GM21717 (cell line): Measurements from ENCODE around the gene MEMO1.
"Not testable (repeated sequence)": the region's sequence is repeated elsewhere in the genome, so short reads cannot be mapped to it uniquely, and the experiment has no call there.

Experiments used
- ATAC-seq: cut with Tn5 transposase; IDR thresholded peaks from one replicate; pipeline ENCODE4 v1.9.1; 2021; ENCODE audit warnings: mild to moderate bottlenecking, moderate library complexity; ENCODE audit not compliant: unreplicated experiment

The MEMO1 gene

GRCh38 chr2:31998731-31999383 lies 12.0 kb downstream of the MEMO1 start:
- no peak for ATAC-seq

- no peak for ATAC-seq
Measured at GRCh38 chr2:31997653-31998052, 13.2 kb downstream of the MEMO1 start.

- no peak for ATAC-seq
Measured at GRCh38 chr2:31996571-31997150, 14.1 kb downstream of the MEMO1 start.

- ATAC-seq = no peak
Measured at GRCh38 chr2:31992934-31993333, 17.9 kb downstream of the MEMO1 start.

GRCh38 chr2:31992025-31992579 lies 18.7 kb downstream of the MEMO1 start:
- ATAC-seq = no peak

- no peak for ATAC-seq
Measured at GRCh38 chr2:31989946-31990345, 20.9 kb downstream of the MEMO1 start.

- no peak for ATAC-seq
Measured at GRCh38 chr2:31987454-31988220, 23.2 kb downstream of the MEMO1 start.

- no peak for ATAC-seq
Measured at GRCh38 chr2:31986906-31987305, 23.9 kb downstream of the MEMO1 start.

GRCh38 chr2:31983762-31984467 lies 26.9 kb downstream of the MEMO1 start:
- ATAC-seq = no peak

- ATAC-seq = peak; percentile 99
Measured at GRCh38 chr2:31980674-31981356, 30.0 kb downstream of the MEMO1 start.

- ATAC-seq = no peak
Measured at GRCh38 chr2:31979956-31980355, 30.9 kb downstream of the MEMO1 start.

- no peak for ATAC-seq
Measured at GRCh38 chr2:31979018-31979417, 31.8 kb downstream of the MEMO1 start.

- ATAC-seq = no peak
Measured at GRCh38 chr2:31978436-31978835, 32.4 kb downstream of the MEMO1 start.

- ATAC-seq = no peak
Measured at GRCh38 chr2:31973665-31974064, 37.1 kb downstream of the MEMO1 start.

GRCh38 chr2:31972059-31972458 lies 38.7 kb downstream of the MEMO1 start:
- ATAC-seq = no peak

GRCh38 chr2:31969178-31969577 lies 41.6 kb downstream of the MEMO1 start:
- ATAC-seq = no peak

- ATAC-seq = no peak
Measured at GRCh38 chr2:31967790-31968189, 43.0 kb downstream of the MEMO1 start.

GRCh38 chr2:31966402-31966801 lies 44.4 kb downstream of the MEMO1 start:
- not testable (repeated sequence) for ATAC-seq

- ATAC-seq = no peak
Measured at GRCh38 chr2:31965094-31965493, 45.7 kb downstream of the MEMO1 start.

GRCh38 chr2:31962757-31963361 lies 47.9 kb downstream of the MEMO1 start:
- peak; percentile 44 for ATAC-seq
